Sigmoid colon (tissue), 7 donors: Measurements from ENCODE around the gene DCAF7. TPM values are rescaled to one million over a fixed set of nuclear protein-coding genes. Genes with fewer than 3 reads are reported as not detected.

ENCODE experiments used
- DNase-seq: peaks from one replicate; pipeline ENCODE4 v3.0.0-alpha.2; 2019
- H3K27ac ChIP-seq, 4 donors: fragments of 200-600 bp; sonication (generic); one replicate each; pipeline ENCODE4 v1.5.1; 2016 to 2019; ENCODE audit warnings: mild to moderate bottlenecking in 1 of 4
- H3K27me3 ChIP-seq, 3 donors: fragments of 200-600 bp; sonication (generic); one replicate each; pipeline ENCODE4 v1.5.1; 2019; ENCODE audit warnings: mild to moderate bottlenecking in 1 of 3
- H3K36me3 ChIP-seq, 4 donors: fragments of 200-600 bp; sonication (generic); one replicate each; pipeline ENCODE4 v1.5.1; 2016 to 2019
- H3K4me1 ChIP-seq, 4 donors: fragments of 200-600 bp; sonication (generic); one replicate each; pipeline ENCODE4 v1.5.1; 2017 to 2019
- H3K4me3 ChIP-seq, 4 donors: fragments of 200-600 bp; sonication (generic); one replicate each; pipeline ENCODE4 v1.5.1; 2017 to 2019; ENCODE audit warnings: mild to moderate bottlenecking in 2 of 4, moderate library complexity in 1 of 4
- H3K9me3 ChIP-seq, 4 donors: fragments of 200-600 bp in 3 of 4; sonication (generic) in 3 of 4; one replicate each; pipeline versions ENCODE4 v1.5.1 to v1.6.1; 2013 to 2019
- EP300 ChIP-seq, 4 donors: sonication (generic); formaldehyde crosslinking; IDR thresholded peaks; one replicate each; pipeline ENCODE4 v1.6.1; 2017; ENCODE audit warnings: antibody characterized with exemption in 4 of 4
- POLR2A ChIP-seq, 2 donors: fragments of 450-650 bp; IDR thresholded peaks; one replicate each; pipeline ENCODE4 v1.6.1; 2016; ENCODE audit warnings: antibody characterized with exemption in 2 of 2, mild to moderate bottlenecking in 2 of 2, moderate library complexity in 2 of 2
- POLR2AphosphoS5 ChIP-seq, 4 donors: sonication (generic); formaldehyde crosslinking; IDR thresholded peaks; one replicate each; pipeline ENCODE4 v1.6.1; 2017; ENCODE audit warnings: antibody characterized with exemption in 4 of 4
- WGBS, 2 donors: extraction: QIAGEN DNeasy Blood & Tissue Kit; methylation state at CpG; one replicate each; pipeline ENCODE4 v1.1.7; 2013; 5-methylcytosine and 5-hydroxymethylcytosine counted together
- intact Hi-C: fragments of 100-400 bp; cut with DNase I; formaldehyde crosslinking; loops from one replicate; pipeline ENCODE4 v1.15.1; 2023
- polyA plus RNA-seq, 3 donors: library from polyadenylated mRNA; stranded (reverse); fragments of 200-250 nt; gene quantifications; one replicate each; pipeline ENCODE4 v1.2.3, GENCODE V29; 2013
- total RNA-seq, 4 donors: library from RNA; depleted of rRNA; stranded (reverse); fragments of >200 nt; gene quantifications; one replicate each; pipeline ENCODE4 v1.1.0, GENCODE V29; 2016
- TF ChIP-seq, protein P1 (sequence below), 4 experiments: fragments of 450-650 bp in 3 of 4; fragments of 200-600 bp in 1 of 4; IDR thresholded peaks; one replicate each; pipeline ENCODE4 v1.5.1; 2016 to 2019; ENCODE audit warnings: antibody characterized with exemption in 4 of 4, mild to moderate bottlenecking in 3 of 4, moderate library complexity in 2 of 4
- donor health status: healthy with polysubstance abuse.
- donor health status: Bipolar disorder and iron deficiency.
- donor health status: healthy.

The DCAF7 gene
- total and polyA plus RNA-seq, 7 donors: 14.4 to 34.6 (median 23.1) TPM

DNA sequence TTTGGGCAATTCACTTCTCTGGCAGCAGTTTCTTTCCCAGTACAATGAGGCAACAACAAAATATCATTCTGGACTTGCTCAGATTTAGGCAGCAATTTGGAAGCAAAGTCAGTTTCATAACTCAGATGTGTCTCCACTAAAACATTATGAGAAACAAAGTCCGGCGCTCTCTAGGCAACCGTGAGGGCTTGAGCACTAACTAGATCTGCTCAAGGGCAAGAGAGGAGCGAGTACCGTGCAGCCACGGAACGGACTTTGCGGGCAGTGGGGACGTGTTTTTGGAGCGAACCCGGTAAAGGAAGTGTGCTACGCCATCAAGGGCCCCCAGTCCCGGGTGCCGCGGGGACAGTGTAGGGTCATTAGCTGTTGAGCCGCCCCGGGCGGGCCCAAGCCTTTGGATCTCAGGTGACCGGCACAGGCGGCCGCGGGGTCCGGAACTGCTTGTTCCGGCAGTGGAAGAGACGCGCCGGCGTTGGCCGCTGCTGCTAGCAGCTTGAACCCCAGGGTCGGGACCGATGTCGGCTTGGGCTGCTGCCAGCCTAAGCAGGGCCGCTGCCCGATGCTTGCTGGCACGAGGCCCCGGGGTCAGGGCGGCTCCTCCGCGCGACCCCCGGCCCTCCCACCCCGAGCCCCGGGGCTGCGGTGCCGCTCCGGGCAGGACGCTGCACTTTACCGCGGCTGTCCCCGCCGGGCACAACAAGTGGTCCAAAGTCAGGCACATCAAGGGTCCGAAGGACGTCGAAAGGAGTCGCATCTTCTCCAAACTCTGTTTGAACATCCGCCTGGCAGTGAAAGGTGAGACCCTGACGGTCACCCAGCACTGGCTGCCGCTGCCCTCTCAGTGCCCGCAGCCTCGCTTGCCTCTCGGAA is 50.5 kb downstream of the DCAF7 start, which contains the start of gene TACO1:
TACO1 (plus strand) TSS at position 327 of the 870 bp plus-strand sequence; CDS start at position 516, 189 bp downstream.
- Histone ChIP-seq H3K4me1 (peaks cover 0 to 27% (median 18%) of the 10 kb centered on the region in 4 donors), H3K36me3 (peaks cover 0 to 20% (median 11%) of the 10 kb centered on the region in 4 donors), H3K27ac (peak within 1 kb of the TSS; percentile 89 to 95 (median 93)), H3K27me3 (no peaks in the 10 kb centered on the region), H3K9me3 (no peaks in the 10 kb centered on the region), H3K4me3 (peak within 1 kb of the TSS; percentile 85 to 99 (median 98))
- TF ChIP-seq, protein P1, sequence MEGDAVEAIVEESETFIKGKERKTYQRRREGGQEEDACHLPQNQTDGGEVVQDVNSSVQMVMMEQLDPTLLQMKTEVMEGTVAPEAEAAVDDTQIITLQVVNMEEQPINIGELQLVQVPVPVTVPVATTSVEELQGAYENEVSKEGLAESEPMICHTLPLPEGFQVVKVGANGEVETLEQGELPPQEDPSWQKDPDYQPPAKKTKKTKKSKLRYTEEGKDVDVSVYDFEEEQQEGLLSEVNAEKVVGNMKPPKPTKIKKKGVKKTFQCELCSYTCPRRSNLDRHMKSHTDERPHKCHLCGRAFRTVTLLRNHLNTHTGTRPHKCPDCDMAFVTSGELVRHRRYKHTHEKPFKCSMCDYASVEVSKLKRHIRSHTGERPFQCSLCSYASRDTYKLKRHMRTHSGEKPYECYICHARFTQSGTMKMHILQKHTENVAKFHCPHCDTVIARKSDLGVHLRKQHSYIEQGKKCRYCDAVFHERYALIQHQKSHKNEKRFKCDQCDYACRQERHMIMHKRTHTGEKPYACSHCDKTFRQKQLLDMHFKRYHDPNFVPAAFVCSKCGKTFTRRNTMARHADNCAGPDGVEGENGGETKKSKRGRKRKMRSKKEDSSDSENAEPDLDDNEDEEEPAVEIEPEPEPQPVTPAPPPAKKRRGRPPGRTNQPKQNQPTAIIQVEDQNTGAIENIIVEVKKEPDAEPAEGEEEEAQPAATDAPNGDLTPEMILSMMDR (IDR thresholded peaks at IDR 0.05): no peak
- TF ChIP-seq POLR2A (IDR thresholded peaks at IDR 0.05) (peak; percentile 43 to 59), POLR2AphosphoS5 (IDR thresholded peaks at IDR 0.05) (peak; percentile 69 to 91 (median 80)), EP300 (IDR thresholded peaks at IDR 0.05) (peak in 1 of 4 donors; percentile 11)
- WGBS, 2 donors: 1% methylated on average over 61 of the region's 61 CpGs
- peak; percentile 92 for DNase-seq
- intact Hi-C loops: loop anchor here (5.0 kb wide), 1 partner anchor 49 kb away; the partner anchor contains the start of gene DCAF7

DNA sequence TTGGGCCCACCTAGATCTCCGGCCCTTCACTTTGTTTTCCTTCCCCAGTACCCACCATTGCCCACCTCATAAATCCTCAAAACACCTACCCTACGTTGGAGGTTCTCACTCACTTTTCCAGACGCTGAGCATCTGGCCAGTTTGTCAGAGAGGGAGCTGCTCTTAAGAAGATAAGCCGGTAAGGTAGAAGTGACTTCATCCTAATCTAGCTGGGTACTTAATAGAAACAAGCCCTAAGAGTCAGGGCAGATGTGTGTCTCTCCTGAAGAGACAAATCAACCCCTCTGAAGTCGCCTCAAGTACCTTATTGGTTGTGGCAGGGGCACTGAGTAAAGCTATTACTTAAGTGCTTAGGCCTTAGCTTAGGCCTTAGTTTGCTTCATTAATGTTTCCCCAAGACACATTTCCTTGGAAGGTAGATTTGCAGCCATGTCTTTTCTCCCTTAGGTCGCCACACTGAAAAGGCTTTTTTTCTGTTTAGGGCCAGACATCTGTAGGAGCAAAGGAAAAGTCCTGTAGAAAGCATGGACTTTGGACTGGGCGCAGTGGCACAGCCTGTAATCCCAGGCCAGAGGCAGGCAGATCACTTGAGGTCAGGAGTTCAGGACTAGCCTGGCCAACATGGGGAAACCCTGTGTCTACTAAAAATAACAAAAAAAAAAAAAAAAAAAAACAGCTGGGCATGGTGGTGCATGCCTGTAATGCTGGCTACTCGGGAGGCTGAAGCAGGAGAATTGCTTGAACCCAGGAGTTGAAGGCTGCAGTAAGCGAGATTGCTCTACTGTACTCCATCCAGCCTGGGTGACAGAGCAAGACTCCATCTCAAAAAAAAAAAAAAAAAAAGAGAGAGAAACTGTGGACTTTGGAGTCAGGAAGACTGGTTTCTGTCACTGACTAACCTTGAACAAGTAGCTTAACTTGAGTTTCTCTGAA is 51.4 kb downstream of the DCAF7 start:
- no peak for DNase-seq
- Histone ChIP-seq H3K4me1 (peaks cover 0 to 27% (median 18%) of the 10 kb centered on the region in 4 donors), H3K9me3 (no peaks in the 10 kb centered on the region), H3K4me3 (peak overlapping the region; percentile 85 to 99 (median 98)), H3K36me3 (peaks cover 0 to 29% (median 20%) of the 10 kb centered on the region in 4 donors), H3K27me3 (no peaks in the 10 kb centered on the region), H3K27ac (peak overlapping the region; percentile 89 to 95 (median 93))
- intact Hi-C loops: loop anchor here (5.0 kb wide), 1 partner anchor 49 kb away; the partner anchor contains the start of gene DCAF7
- TF ChIP-seq, protein P1 (IDR thresholded peaks at IDR 0.05): no peak
- WGBS, 2 donors: 25 to 49% methylated on average over 9 of the region's 9 CpGs

DNA sequence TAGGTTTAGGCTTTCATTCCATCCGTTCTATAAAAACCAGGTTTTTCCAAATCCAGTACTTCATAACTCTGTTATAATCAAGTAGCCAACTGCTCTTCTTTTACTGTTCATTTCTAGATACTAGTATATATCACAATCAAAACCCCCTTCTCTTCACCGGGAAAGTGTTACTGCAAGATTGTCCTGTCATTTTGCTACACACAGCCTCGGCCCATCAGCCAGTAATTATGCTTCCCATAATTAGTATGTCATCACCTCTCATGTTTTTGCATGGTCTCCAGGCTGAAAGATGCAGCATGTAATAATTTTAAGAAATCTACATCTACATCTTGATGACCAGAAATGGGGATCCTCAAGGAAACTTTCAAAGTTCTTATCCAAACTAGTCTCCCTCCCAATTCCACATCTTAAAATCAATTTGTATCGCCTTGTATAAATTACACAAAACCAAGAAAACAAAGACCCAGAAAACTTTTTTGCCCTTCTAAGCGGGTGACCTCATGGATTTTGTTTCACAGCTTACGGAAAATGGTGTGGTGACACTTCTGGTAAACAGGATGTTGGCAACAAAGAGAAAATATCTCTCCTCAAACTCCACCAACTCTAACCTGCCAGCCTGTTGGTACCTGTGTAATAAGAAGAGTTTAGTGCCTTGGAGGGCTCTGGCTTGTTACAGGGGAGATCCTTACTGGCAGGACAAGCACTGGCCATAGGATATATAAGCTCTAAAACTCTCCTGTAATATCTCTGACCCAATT is 59.7 kb downstream of the DCAF7 start:
- Histone ChIP-seq H3K9me3 (no peaks in the 10 kb centered on the region), H3K36me3 (peaks cover 0 to 61% (median 43%) of the 10 kb centered on the region in 4 donors), H3K27ac (no peak overlapping the region), H3K27me3 (no peaks in the 10 kb centered on the region), H3K4me1 (no peaks in the 10 kb centered on the region), H3K4me3 (no peak overlapping the region)
- DNase-seq: no peak
- intact Hi-C loops: loop anchor here (5.0 kb wide), 1 partner anchor 163 kb away; the partner anchor contains the start of gene CYB561
- WGBS, 2 donors: 82 to 85% methylated on average over 6 of the region's 6 CpGs
- no peak for TF ChIP-seq EP300 (IDR thresholded peaks at IDR 0.05)
- TF ChIP-seq, protein P1 (IDR thresholded peaks at IDR 0.05): no peak
- no peak for TF ChIP-seq POLR2AphosphoS5 (IDR thresholded peaks at IDR 0.05)
- no peak for TF ChIP-seq POLR2A (IDR thresholded peaks at IDR 0.05)

DNA sequence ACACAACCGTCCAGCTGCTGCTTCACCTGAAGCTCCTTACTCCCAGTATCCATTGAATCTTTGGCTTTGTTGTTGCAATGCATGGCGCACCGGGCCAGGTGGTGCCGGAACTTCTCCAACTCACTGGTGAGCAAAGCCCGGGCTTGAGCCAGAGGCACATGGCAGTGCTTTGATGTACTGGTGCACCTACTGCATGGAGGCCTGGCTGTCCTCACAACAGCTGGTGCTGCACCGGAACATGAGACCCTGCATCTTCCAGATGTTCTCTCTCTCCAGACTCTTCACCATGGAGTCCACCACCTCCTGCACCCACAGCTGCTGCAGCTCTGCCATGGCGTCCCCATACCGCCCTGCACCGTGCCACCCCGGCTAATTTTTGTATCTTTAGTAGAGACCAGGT is 60.6 kb downstream of the DCAF7 start:
- H3K27me3 ChIP-seq: no peaks in the 10 kb centered on the region
- intact Hi-C loops: loop anchor here (5.0 kb wide), 1 partner anchor 164 kb away; the partner anchor contains the start of gene CYB561
- no peak for DNase-seq
- no peak overlapping the region for H3K4me3 ChIP-seq
- WGBS, 2 donors: 96 to 98% methylated on average over 10 of the region's 10 CpGs
- H3K9me3 ChIP-seq: no peaks in the 10 kb centered on the region
- no peak overlapping the region for H3K27ac ChIP-seq
- TF ChIP-seq EP300 (IDR thresholded peaks at IDR 0.05): no peak
- TF ChIP-seq, protein P1 (IDR thresholded peaks at IDR 0.05): no peak
- TF ChIP-seq POLR2A (IDR thresholded peaks at IDR 0.05): no peak
- no peak for TF ChIP-seq POLR2AphosphoS5 (IDR thresholded peaks at IDR 0.05)
- no peaks in the 10 kb centered on the region for H3K4me1 ChIP-seq
- H3K36me3 ChIP-seq: peaks cover 0 to 52% (median 34%) of the 10 kb centered on the region in 4 donors
